Stimulated activated CD8-positive, alpha-beta memory T cell treated with anti-CD3 and anti-CD28 coated beads, Interleukin-12 subunit alpha, Interleukin-12 subunit beta, amount 100 ng/mL, for 4 hours (primary cell): ENCODE data around the gene SULT4A1.

Experiments
- DNase-seq: peaks from one replicate; pipeline ENCODE4 v3.0.0-alpha.2; 2020; ENCODE audit warnings: low read depth

SULT4A1 gene

DNA sequence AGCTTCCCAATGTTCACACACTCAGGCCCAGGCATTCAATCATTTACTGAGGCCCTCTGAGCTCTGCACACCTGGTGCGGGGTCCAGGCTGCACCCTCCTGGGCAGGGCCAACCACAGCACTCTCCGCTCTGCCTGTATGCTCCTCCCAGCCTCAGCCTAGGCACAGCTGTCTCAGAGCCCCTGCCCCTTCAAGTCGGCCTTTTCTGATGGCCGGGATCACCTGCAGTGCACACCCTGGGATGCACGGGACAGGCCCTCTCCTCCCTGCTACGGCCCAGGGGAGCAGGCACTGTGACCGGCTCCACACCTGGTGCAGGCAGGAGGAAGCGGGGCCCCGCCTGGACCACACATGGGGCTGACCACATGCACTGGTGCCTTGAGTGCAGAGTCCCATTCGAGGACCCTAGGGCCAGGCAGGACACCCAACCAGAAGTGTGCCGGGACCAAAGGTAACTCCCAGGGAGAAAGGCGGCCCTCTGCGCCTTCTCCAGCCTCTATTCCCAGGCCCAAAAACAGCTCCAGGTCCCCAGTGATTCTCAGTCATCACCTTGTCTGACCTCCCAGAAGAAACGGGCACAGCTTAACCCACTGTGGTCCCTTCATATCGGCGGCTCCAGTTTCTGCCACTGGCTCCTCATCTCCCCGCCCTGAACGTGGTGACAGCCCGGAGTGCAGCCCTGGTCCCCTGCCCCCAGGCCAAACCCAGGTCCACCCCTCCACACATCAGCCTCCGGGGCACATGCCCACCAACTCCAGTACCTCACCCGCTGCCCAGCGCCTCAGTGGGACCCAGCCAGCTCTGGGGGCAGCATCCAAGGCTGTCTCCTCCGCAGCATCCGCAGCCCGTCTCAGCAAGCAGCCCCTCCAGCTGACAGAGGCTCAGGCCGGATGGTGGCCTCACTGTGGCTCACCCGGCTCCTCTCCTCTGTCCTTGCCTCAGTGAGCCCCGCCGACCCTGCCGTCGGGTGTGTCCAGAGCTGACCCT is 17.5 kb downstream of the SULT4A1 start:
- DNase-seq: no peak

DNA sequence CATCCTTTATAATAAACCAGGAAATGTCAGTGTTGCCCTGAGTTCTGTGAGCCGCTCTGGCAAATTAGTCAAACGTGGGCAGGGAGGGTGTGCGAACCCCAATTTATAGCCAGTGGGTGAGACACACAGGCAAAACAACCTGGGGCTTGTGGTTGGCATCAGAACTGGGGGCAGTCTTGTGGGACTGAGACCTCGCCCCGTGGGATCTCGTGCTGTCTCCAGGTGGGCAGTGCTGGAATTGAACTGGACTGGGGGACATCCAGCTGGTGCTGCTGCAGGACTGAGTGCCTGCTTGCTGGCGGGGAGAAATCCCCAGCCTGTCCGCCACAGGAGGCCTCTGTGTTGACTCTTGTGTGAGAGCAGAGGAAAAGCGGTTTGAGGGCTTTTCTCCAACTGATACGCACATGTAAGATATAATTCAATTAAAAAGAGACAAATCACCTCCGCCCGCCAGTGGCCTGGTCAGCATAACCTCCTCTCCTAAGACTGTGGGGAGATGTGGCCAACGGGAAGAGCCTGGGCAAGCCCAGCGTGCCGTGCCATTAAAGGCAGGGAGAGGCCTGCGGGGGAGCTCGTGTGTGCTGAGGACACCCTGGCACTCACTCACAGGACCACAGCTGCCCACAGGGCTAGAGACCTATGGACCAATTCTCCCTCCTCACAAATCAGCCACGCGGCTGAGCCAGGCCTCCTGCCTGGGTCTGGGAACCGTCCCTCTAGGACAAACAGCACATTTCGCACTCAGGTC is 18.4 kb downstream of the SULT4A1 start:
- DNase-seq: no peak

GRCh38 chr22:43841742-43842141 is 20.6 kb downstream of the SULT4A1 start:
- DNase-seq: no peak

- no peak for DNase-seq
Measured at GRCh38 chr22:43840851-43841250, 21.5 kb downstream of the SULT4A1 start.

- DNase-seq: no peak
Measured at GRCh38 chr22:43840431-43840830, 21.9 kb downstream of the SULT4A1 start.

- DNase-seq: no peak
Measured at GRCh38 chr22:43839781-43840180, 22.5 kb downstream of the SULT4A1 start.

DNA sequence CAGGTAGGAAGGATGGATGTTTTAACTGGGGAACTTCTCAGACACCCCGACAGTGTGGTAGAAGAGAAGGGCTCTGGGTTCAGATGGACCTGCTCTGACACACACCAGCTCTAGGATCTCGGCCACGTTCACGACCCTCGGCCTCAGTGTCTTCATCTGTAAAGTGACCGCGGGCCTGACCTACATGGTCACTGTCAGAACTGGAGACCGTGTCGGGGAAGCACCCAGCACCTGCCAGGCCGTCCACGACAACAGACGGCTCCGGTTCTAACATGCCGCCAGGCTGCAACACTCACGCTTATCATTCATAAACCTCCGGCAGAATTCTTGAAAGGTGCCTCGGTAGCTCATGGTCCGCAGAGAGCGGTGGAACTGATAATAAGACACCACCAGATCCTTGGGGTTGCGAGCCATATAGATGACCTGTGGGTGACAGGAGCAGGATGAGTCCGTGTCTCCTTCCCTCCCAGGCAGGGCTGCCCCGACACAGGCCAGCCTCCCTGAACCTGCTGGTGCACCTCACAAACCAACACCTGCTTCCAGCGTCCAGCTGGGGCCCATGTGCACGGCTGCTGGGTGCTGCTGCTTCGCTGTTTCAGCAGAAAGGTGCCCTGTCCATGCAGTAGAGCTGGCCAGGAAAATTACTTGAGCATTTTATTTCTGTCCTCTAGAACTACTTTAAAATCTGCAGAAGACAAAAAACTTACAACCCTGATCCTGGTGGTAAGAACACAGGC is 23.6 kb downstream of the SULT4A1 start:
- no peak for DNase-seq

DNA sequence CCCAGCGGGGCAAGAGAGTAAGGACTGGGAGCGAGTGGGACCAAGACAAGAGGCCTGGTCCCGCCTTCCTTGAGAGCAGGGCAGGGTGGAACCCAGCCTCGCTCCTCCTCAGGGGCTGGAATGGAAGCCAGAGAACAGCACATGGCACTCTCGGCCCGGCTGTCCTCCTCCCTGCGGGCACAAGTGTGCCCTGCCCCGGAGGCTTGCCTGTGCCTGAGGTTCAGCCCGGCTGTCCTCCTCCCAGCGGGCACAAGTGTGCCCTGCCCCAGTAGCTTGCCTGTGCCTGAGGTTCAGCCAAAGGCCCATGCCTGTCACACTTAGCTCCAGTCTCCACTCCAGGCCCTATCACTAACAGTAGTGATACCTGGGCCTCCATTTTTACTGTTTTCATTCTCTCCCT is 24.2 kb downstream of the SULT4A1 start:
- DNase-seq: no peak

- DNase-seq: no peak
Measured at GRCh38 chr22:43837666-43838065, 24.6 kb downstream of the SULT4A1 start.

DNA sequence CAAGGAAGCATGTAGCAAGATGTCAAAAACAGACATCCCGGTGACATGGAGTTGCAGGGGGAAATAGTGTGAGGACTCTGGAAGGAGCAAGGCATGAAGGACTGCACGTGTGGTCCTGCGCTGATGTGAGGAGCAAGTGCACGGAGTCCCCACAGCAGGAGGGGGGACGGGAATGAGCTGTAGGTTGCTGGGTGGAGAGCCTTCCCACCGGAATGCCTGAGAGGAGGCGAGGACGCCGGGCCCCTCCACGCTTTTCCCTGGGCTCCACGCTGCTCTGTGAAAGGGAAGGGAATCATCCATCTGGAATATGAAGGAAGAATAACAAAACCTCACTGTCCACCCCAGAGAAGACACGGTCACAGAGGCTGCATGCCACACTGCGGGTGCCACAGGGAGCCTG is 26.6 kb downstream of the SULT4A1 start:
- no peak for DNase-seq

- no peak for DNase-seq
Measured at GRCh38 chr22:43835166-43835565, 27.1 kb downstream of the SULT4A1 start.

GRCh38 chr22:43833286-43834240 is 28.8 kb downstream of the SULT4A1 start:
- DNase-seq: no peak

GRCh38 chr22:43832393-43833265 is 29.7 kb downstream of the SULT4A1 start:
- no peak for DNase-seq

DNA sequence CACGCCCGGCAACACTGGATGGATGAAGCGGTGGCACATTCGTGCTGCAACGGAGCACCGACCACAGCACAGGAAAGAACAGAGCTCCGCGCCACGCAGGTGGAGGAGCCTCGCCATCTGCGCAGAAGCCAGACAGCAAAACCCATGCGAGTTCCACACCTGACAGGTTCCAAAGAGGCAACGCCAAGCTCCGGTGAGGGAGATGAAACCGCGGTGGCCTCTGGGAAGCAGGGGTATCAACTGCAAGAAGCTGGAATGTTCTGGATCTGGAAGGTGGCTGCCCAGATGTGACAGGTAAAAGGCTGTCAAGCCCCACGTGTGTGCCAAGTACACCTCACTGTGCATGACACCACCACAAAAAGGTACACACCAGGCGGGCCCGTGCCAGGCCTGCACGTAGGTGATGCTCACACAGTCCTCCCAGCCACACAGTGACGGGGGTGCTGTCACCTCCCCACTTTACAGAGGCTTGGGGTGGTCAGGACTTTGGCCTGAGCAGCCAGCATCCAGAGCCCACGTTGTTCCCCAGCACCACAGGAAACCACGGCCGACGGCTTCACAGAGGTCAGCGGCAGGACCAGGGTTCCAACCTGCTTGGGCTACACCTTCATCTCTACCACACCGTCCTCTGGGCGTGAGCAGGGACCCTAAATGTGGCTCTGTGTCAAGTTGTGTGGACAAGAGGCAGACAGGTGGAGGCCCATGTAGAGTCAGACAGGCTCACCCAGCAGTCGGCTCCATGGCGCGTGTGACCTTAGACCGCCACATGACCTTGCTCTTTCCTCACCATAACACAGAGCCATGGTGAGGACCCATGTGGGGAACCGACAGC is 30.5 kb downstream of the SULT4A1 start:
- no peak for DNase-seq

DNA sequence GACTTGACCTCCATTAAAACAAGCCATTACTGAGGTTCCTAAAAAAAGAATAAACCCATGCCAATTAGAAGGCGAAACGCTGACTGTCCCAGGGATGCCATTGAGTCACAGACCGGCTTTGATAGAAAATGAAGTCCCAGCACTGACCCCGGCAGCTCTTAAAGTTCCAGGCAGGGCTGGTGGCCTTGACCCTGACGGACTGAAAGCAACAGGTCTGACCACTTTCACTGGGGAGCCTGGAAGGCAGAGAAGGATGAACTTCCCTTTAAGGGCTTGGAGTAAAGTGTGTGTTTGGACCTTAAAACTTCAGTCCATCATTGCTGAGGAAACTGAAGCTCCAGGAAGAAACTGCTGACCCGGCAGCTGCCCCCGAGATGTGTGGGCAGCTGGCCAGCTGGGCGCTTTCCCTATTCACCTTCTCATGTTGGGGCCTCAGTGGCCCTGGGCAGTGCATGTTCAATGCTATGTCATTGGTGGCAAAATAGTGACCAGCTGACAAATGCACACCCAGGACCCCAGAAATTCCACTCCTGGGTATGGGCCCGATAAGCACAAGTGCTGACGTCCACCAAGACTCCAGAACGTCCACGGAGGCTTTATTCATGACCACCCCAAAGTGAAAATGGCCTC is 31.3 kb downstream of the SULT4A1 start:
- DNase-seq: no peak

DNA sequence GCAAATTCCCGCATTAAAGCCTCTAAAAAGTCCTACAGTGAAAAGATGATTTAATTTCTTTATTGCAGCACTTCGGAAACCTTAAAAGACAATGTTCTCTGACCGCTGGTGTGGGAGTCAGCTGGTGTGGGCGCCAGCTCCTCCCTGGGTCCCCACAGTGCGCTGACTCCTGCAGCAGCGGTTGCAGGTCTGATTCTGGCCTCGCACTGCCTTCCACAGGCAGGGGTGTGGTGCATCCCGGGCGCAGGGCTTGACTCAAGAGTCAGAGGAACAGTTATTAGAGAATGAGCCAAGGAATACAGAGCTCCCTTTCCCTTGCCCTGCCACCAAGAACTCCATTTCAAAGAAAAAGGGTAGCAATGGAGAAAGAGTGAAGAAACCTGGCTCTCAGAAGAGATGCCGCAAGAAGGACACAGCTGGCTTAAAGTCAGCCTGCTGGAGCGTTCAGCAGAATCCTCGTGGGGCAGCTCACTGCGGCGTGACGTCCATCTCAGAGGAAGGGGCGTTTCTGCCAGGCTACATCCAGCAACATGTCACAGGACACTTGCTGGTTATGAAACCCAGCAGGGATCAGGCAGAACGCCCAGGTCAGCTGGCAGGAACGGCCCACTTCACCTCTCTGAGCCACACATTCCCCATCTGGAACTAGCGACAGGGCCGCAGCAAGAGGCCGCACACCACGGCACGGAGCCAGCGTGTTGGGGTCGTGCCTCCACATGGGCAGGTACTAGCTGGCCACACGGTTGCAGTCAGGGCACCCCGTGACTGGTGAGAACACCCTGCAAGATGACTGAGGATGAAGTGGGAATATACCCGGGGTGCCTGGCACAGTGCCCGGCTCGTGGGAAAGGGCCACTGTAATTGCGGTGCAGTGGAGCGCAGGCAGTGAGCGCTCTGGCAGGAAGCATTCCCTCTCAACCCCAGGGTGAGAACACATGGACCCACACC is 32.1 kb downstream of the SULT4A1 start:
- no peak for DNase-seq

GRCh38 chr22:43828998-43829782 is 33.1 kb downstream of the SULT4A1 start:
- no peak for DNase-seq
